Astrocyte (in vitro differentiated cells and primary cell): ENCODE data around the gene GADD45B.

ENCODE experiments used
- EZH2 ChIP-seq: IDR thresholded peaks from 2 replicates; pipeline ENCODE4 v1.6.1; 2012; ENCODE audit warnings: mild to moderate bottlenecking, low read length, inconsistent platforms; ENCODE audit not compliant: insufficient read depth
- TF ChIP-seq, protein P1 (sequence below): IDR thresholded peaks from 2 replicates; pipeline ENCODE4 v1.5.1; 2011; ENCODE audit warnings: low read depth, mild to moderate bottlenecking, inconsistent platforms, low read length, moderate library complexity; ENCODE audit not compliant: insufficient read depth

DNA sequence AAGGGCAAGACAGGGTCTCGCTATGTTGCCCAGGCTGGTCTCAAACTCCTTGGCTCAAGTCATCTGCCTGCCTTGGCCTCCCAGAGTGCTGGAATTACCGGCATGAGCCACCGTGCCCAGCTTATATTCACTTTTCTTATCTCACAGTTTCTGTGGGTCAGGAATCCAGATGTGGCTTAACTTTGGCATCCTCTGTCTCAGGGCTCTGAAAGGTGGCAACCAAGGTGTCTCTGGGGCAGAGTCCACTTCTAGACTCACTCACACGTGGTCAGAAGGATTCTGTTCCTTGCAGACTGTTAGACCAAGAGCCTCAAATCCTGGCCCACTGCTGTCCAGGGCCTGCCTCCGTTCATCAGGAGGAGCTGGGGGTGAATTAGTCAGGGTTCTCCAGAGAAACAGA lies 11.5 kb upstream of the GADD45B start:
- TF ChIP-seq, protein P1, sequence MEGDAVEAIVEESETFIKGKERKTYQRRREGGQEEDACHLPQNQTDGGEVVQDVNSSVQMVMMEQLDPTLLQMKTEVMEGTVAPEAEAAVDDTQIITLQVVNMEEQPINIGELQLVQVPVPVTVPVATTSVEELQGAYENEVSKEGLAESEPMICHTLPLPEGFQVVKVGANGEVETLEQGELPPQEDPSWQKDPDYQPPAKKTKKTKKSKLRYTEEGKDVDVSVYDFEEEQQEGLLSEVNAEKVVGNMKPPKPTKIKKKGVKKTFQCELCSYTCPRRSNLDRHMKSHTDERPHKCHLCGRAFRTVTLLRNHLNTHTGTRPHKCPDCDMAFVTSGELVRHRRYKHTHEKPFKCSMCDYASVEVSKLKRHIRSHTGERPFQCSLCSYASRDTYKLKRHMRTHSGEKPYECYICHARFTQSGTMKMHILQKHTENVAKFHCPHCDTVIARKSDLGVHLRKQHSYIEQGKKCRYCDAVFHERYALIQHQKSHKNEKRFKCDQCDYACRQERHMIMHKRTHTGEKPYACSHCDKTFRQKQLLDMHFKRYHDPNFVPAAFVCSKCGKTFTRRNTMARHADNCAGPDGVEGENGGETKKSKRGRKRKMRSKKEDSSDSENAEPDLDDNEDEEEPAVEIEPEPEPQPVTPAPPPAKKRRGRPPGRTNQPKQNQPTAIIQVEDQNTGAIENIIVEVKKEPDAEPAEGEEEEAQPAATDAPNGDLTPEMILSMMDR: no peak
- no peak for TF ChIP-seq EZH2
